Measurements from ENCODE around the gene WDR11. TPM values are rescaled to one million over a fixed set of nuclear protein-coding genes. Genes with fewer than 3 reads are reported as not detected.
A peak's percentile ranks its signal among the peaks of the same experiment; 100 is the strongest.

Gene WDR11
- total RNA-seq, 6 experiments from 2014 or later = 20.1 to 36.7 (median 26.0) TPM

DNA sequence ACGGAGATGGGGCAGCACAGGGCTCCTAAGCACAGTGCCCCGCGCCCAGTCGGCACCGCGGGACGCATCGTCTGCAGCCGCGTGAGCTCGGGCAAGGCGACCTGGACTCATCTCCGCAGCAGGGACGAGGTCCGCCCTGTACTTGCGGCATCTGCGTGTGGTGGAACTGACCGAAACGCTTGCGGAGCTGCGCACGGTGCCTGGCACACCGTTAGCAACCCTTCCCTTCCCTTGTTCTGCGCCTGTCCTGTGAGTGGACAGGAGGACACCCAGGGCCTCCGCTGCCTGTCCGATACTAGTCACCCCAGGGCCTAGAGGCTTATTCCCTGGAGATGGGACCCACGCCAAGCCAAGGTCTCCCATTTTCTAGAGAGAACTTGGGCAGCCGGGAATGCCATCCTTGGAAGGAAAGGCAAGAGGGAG is 98.5 kb downstream of the WDR11 start:
- peak; percentile 10 to 35 (median 26) for ATAC-seq
- Histone ChIP-seq H3K27ac (no peak overlapping the region), H3K36me3 (no peaks in the 10 kb centered on the region), H3K4me1 (peaks cover 0 to 12% (median 0%) of the 10 kb centered on the region in 4 donors), H3K9me3 (no peaks in the 10 kb centered on the region), H3K4me3 (peak overlapping the region in 1 of 3 donors; percentile 38), H3K27me3 (peaks cover 0 to 17% of the 10 kb centered on the region in 2 donors)
- 19% methylated on average over 24 of the region's 28 CpGs for WGBS (ENCODE audit: insufficient coverage, low coverage, low lambda C conversion rate, missing lambda C conversion rate)
- intact Hi-C loops (cut with DNase I) = loop anchor here (10.0 kb wide), 4 partner anchors 655 to 935 kb away; no protein-coding TSS in a partner anchor
- TF ChIP-seq, protein P1, sequence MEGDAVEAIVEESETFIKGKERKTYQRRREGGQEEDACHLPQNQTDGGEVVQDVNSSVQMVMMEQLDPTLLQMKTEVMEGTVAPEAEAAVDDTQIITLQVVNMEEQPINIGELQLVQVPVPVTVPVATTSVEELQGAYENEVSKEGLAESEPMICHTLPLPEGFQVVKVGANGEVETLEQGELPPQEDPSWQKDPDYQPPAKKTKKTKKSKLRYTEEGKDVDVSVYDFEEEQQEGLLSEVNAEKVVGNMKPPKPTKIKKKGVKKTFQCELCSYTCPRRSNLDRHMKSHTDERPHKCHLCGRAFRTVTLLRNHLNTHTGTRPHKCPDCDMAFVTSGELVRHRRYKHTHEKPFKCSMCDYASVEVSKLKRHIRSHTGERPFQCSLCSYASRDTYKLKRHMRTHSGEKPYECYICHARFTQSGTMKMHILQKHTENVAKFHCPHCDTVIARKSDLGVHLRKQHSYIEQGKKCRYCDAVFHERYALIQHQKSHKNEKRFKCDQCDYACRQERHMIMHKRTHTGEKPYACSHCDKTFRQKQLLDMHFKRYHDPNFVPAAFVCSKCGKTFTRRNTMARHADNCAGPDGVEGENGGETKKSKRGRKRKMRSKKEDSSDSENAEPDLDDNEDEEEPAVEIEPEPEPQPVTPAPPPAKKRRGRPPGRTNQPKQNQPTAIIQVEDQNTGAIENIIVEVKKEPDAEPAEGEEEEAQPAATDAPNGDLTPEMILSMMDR (IDR thresholded peaks at IDR 0.05) = no peak
- TF ChIP-seq POLR2A (IDR thresholded peaks at IDR 0.05) = no peak
- DNase-seq = no peak

DNA sequence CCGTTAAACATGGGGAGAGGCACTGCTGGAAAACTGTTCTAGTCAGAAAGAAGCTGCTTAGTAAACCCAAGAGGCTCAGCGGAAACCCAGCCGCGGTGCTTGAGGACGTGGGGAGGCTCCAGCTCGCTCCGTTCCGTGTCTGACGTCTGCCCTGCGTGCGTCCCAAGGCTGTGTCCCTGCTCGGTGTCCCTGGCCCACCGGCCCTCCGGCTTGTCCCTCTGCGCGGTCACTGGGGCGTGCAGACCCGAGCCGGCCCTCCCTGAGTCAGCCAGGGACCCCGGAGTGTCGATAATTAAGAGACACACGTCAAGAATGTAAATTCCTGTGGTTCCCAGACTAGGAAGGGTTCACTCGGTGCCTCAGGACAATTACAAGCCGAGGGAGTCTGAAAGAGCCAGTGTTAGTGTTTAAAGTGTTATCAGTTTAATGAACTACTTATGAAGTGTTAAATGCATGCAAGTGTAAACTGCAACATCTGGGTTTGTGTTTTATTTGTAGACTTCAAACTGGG is 98.9 kb downstream of the WDR11 start:
- TF ChIP-seq POLR2A (IDR thresholded peaks at IDR 0.05) = no peak
- TF ChIP-seq, protein P1 (IDR thresholded peaks at IDR 0.05) = no peak
- Histone ChIP-seq H3K27me3 (peaks cover 0 to 17% of the 10 kb centered on the region in 2 donors), H3K36me3 (no peaks in the 10 kb centered on the region), H3K27ac (no peak overlapping the region), H3K9me3 (no peaks in the 10 kb centered on the region), H3K4me1 (peaks cover 0 to 12% (median 0%) of the 10 kb centered on the region in 4 donors), H3K4me3 (no peak overlapping the region)
- WGBS (ENCODE audit: insufficient coverage, low coverage, low lambda C conversion rate, missing lambda C conversion rate) = 8% methylated on average over 8 of the region's 24 CpGs
- intact Hi-C loops (cut with DNase I) = loop anchor here in 1 of 2 donors (10.0 kb wide), 1 partner anchor 665 kb away; no protein-coding TSS in a partner anchor
- no peak for DNase-seq
- ATAC-seq = peak; percentile 11 to 30 (median 26)

DNA sequence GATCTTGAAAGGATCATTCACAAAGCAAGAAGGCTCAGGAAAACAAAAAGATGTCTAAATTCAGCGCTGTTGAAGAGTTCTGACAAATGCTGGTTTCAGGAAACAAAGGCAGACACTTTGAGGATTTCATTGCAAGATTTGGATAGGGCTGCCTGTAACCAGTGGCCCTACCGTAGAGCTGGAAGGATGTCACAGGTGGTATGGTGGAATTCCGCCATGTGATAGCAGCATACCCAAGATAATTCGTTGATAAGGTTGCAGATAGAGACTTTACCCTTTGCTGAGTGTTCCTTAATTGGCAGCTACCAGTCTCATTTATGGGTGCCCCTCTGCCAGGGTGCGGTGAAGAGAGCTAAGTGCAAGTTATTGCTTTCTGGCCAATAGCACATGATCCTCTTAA is 100.1 kb downstream of the WDR11 start:
- TF ChIP-seq, protein P1 (IDR thresholded peaks at IDR 0.05) = no peak
- TF ChIP-seq POLR2A (IDR thresholded peaks at IDR 0.05) = no peak
- intact Hi-C loops (cut with DNase I) = loop anchor here in 1 of 2 donors (10.0 kb wide), 1 partner anchor 664 kb away; no protein-coding TSS in a partner anchor
- DNase-seq (no peak), ATAC-seq (no peak)
- Histone ChIP-seq H3K9me3 (no peaks in the 10 kb centered on the region), H3K4me3 (no peak overlapping the region), H3K27me3 (peaks cover 0 to 17% of the 10 kb centered on the region in 2 donors), H3K36me3 (no peaks in the 10 kb centered on the region), H3K27ac (no peak overlapping the region), H3K4me1 (peaks cover 0 to 12% (median 0%) of the 10 kb centered on the region in 4 donors)
- 62% methylated on average over 4 of the region's 5 CpGs for WGBS (ENCODE audit: insufficient coverage, low coverage, low lambda C conversion rate, missing lambda C conversion rate)

DNA sequence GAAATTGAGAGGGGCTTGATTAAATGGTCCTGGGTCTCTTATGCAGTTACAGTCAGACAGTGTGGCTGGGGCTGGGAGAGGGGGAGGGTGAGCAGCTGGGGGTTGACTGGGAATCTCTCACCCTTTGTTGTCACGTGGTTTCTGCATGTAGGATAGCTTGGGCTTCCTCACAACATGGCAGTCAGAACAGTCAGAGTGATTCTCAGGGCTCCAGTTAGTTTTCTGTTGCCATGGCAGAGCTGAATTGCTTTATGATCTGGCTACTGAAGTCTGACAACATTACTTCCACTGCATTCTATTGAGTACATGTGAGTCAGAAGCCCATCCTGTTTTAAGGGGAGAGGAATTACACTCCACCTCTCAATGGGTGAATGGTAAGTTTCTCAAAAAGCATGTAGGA is 102.7 kb downstream of the WDR11 start:
- Histone ChIP-seq H3K27ac (no peak overlapping the region), H3K4me3 (no peak overlapping the region), H3K9me3 (no peaks in the 10 kb centered on the region), H3K4me1 (peaks cover 0 to 11% (median 0%) of the 10 kb centered on the region in 4 donors), H3K36me3 (no peaks in the 10 kb centered on the region), H3K27me3 (peaks cover 0 to 14% of the 10 kb centered on the region in 2 donors)
- DNase-seq (no peak), ATAC-seq (no peak)
- 38% methylated on average over 1 of the region's 1 CpG for WGBS (ENCODE audit: insufficient coverage, low coverage, low lambda C conversion rate, missing lambda C conversion rate)
- no peak for TF ChIP-seq POLR2A (IDR thresholded peaks at IDR 0.05)
- intact Hi-C loops (cut with DNase I) = loop anchor here in 1 of 2 donors (10.0 kb wide), 1 partner anchor 661 kb away; no protein-coding TSS in a partner anchor

Data from right lobe of liver (tissue), 6 donors.